NCI-H146 (cell line): Measurements from ENCODE around the gene MEI1.
A peak's percentile ranks its signal among the peaks of the same experiment; 100 is the strongest.

ENCODE experiments used
- DNase-seq: peaks from one replicate; lab custom pipeline; 2025; lab: John Stamatoyannopoulos, UW

MEI1 gene

DNA sequence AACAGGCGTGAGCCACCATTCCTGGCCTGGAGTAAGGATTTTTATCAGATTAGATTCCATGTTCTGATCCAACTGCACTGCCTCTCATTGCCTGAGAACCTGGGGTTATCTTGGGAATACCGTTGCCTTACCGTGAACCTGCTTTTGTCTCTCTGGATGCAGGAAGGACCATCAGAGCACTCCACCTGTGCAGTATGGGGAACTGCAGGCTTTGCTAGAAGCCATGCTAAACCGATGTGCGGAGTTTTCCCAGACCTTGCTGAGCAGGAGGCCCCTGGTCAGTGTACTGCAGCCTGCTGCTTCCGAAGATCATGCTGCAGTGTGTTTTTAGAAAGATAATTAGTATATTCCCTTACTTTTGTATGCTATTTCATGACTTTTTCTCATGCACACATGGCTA lies 43.6 kb downstream of the MEI1 start:
- DNase-seq = peak; percentile 6

DNA sequence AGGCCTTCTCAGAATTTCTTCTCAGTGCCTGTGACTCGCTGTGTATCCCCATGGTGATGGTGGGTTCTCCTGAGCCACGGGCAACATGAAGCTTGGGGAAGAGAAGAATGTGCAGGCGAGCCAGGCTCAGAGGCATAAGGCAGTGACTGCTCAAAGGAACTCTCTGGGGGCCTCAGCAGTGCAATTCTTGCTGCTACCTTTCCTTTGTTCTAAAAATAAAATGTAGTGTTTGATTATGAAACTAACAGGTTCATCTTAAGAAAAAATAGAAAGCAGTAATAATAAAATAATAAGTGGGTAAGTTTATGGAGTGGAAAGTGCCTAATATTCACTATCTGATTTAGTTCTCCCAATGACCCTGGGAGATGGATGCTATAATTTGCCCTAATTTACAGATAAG lies 46.7 kb downstream of the MEI1 start:
- no peak for DNase-seq

DNA sequence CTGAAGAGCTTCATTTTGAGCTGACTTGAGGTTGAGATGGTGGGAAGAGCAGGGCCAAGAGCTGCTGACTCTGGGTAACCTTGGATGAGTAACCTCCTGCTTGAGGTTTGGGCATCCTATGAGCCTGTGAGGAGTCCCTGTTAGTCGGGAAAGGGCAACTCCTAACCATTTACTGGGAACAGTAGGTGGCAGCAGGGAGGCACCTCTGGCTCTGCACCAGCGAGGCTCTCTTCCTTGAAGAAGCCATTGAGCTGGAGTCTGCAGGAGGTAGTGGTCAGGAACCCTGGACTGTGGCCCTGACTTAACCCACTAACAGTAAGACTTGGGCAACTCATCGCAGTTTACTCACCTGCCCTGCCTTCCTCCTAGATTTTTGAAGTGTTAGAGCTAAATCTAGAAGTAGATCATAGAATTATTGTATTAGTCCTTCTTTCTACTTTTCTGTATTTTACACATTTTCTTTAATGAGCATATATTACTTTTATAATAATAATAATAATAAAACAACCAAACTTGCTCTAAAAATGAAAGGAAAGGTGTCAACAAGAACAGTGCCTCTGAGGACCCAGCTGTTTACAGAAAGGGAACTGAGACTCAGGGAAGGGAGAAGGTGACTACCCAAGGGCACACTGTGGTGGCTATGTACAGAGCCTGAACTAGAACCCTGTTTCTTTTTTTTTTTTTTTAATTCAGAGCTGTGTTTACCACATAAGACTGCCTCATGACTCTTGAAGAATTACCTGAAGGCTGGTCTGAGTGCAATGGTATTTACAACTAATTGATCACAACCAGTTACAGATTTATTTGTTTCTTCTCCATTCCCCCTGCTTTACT lies 47.5 kb downstream of the MEI1 start:
- DNase-seq = peak; percentile 80

DNA sequence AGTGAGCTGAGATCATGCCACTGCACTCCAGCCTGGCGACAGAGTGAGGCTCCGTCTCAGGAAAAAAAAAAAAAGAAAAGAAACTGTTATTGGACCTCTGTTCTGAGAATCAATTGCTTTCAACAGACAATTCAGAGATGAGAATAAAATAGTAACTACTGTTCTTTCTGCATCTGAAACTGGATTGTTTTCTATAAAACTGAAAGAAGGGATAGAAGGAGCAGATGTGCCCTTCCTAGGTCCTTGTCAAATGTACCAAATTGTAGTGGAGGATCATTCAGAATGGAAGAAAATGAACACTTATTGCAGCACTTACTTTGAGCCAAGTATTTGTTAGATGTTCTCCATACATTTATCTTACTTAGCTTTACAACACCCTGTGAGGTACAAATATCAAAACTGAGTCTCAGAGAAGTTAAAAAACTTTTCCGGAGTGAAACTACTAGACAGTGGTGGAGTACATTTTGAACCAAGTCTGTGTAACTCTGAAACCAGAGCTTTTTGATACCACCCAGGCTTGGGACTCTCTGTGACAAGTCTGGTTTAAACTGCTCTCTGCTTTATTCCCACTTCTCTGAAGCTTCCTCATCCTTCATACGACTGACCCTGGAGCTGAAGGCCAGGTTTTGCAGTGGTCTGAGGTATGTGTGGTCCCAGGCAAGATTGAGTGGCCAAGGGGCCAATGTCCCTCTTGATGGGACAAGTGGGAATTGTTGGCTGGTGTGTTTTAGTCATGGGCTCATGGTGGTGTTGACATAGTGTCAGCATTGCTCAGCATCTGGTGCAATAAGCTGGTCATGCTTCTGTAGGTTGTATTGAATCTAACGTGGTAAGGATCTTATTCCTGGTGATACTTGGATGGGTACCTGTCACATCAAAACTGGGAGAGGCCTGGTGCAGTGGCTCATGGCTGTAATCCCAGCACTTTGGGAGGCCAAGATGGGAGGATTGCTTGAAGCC lies 53.0 kb downstream of the MEI1 start:
- no peak for DNase-seq

DNA sequence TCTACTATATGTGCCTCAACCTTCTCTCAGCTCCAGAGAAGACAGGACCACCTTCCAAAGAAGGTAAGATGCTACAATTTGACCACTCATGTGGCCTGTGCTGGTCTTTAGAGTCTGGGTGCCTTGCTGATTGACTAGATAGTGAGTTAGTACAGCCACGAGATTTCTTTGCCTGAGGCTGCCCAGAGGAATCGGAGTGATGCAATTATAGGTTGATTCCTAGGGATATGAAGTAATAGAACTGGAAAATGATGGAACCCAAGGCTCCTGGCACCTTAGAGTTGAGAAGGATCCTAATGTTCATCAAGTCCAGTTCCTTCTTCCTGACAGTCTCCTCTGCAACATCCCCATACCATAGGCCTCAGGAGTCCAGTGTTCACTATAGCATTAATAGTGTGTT lies 54.7 kb downstream of the MEI1 start:
- no peak for DNase-seq

DNA sequence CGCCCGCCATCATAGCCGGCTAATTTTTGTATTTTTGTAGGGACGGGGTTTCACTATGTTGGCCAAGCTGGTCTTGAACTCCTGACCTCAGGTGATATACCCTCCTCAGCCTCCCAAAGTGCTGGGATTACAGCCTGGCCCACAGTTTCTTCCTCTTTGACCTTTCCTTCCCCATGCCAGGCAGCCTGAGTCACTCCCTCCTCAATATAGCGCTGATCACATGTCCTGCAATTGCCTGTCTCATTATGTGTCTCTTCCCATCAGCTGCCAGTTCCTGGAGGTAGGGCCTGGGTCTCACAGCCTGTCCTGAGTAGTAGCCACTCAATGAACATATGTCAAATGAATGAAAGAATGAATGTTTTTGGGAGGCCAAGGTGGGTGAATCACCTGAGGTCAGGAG lies 58.2 kb downstream of the MEI1 start:
- peak; percentile 6 for DNase-seq

DNA sequence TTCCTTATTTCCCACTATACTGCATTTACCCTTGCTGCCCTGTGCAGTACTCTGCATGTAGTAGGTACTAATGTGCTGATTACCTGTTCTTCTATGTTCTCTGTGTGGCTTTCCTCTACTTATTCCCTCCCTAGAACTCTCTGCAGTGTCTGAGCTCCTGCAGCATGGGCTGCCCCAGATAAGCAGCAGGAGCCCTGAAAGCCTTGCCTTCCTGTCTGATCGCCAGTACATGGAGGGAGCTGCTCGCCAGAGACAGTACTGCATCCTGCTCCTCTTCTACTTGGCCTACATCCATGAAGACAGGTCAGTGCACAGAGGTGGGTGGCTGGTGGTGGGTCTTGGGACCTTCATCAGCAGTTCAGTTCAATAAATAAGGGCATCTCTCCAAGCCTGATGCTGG lies 58.9 kb downstream of the MEI1 start:
- DNase-seq = no peak

DNA sequence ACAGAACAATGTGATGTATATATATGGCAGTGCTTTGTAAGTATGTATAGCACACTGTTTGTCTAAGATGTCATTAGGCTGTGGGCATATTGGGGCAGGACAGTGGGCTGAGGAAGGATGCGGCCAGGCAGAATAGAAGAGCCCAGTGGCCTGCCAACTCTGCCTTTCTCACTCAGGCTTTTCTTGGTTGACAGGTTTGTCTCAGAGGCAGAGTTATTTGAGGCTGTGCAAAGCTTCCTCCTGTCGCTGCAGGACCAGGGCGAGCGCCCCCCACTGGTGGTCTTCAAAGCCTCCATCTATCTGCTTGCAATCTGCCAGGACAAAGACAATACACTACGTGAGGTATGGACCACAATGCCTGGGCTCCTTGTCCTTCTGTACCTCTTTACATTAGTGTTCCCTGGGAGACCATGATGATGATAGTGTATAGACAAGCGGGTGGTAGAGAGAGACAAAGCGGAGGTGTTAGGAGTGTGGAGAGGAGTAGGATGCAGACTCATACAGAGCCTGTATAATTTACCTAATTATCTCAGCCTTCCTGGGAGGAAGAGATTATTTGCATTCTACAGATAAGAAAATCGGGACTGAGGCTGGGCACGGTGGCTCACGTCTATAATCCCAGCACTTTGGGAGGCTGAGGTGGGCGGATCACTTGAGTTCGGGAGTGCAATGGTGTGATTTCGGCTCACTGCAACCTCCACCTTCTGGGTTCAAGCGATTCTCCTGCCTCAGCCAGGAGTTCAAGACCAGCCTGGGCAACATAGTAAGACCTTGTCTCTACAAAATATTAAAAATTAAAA lies 63.9 kb downstream of the MEI1 start:
- peak; percentile 98 for DNase-seq

DNA sequence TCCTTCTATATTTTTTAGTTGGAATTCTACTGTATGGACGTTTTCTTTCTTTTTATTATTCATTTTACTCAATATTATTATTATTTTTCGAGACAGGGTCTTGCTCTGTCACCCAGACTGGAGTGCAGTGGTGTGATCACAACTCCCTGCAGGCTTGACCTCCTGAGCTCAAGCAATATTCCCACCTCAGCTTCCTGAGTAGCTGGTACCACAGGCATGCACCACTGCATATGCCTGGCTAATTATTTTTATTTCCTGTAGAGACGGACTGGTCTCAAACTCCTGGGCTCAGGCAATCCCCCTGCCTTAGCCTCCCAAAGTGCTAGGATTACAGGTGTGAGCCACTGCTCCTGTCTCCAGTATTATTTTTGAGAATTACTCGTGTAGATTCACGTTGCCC lies 67.2 kb downstream of the MEI1 start:
- DNase-seq = no peak

DNA sequence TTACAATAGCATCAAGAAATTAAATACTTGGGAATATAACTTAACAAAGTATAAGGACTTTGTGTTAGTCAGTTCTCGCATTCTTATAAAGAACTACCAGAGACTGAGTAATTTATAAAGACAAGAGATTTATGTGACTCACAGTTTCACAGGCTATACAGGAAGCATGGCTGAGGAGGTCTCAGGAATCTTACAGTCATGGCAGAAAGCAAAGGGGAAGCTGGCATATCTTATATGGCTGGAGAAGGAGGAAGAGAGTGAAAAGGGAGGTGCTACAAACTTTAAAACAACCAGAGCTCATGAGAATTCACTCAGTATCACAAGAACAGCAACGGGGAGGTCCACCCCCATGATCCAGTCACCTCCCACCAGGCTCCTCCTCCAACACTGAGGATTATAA lies 69.1 kb downstream of the MEI1 start:
- no peak for DNase-seq

DNA sequence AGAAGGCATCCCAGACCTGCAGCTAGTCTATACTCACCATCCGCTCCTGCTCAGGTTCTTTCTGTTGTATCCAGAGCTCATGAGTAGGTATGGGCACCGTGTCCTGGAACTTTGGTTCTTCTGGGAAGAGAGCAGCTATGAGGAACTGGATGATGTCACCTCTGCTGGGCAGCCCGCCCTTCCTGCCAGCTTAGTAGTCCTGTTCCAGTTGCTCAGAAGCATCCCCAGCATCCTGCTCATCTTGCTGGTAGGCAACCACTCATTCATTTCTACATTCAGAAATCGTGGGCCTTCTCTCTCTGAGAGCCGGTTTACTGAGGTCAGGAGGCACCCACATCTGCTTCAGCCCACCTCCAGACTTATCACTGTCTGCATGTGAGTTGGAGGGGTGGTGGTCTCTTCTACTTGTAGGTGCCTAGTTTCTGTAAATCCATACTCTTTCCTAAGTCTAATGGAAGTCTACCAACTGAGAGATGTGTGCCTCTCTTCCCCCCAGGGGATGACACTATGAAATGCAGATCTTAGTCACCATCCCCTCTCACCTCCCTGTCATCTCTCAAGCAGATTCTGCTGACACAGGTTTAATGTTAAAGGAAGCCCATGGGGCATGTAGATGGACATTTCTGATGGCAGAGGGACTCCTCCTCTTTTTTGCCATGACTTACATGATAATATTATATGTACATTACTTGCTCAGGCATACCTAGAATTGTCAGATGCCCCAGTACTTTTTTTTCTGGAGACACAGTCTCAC lies 71.6 kb downstream of the MEI1 start:
- no peak for DNase-seq

DNA sequence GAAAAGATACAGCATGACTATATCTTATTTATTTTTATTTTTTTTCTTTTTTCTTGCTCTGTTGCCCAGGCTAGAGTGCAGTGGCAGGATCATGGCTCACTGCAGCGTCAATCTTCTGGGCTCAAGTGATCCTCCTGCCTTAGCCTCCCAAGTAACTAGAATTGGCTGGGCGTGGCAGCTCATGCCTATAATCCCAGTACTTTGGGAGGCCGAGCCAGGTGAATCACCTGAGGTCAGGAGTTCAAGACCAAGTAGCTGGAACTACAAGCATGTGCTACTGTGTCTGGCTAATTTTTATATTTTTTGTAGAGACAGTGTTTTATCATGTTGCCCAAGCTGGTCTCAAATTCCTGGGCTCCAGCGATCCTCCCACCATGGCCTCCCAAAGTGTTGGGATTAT lies 72.9 kb downstream of the MEI1 start:
- no peak for DNase-seq

DNA sequence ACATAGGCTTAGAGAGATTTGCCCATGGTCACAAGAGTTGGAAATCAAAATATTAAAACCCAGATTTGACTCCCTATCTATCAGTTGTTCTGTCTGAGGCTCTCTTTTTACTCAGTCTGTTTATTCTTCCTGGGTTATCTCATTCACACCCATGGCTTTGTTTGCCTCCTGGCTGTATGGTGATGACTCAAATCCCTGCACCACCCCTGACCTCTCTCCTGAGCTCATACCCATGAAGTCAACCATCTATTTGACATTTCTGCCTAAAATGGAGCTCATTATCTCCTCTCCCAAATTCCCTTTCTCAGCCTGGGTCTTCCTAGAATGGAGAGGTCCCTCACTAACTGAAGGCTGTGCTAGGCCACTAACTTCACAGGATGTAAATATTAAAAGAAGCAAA lies 73.3 kb downstream of the MEI1 start:
- no peak for DNase-seq

DNA sequence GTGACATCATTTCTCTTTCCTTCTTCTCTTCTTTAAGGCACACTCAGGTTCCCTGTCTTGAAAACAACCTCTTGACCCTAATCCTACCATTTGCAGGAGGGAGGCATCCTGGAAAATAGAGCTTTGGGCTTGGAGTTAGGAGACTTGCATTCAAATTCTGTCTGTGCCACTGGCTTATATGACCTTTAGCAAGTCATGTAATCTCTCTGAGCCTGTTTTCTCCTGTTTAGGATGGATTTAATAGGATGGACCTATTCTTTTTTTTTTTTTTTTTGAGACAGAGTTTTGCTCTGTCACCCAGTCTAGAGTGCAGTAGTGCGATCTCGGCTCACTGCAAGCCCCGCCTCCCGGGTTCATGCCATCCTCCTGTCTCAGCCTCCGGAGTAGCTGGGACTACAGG lies 76.0 kb downstream of the MEI1 start:
- no peak for DNase-seq

DNA sequence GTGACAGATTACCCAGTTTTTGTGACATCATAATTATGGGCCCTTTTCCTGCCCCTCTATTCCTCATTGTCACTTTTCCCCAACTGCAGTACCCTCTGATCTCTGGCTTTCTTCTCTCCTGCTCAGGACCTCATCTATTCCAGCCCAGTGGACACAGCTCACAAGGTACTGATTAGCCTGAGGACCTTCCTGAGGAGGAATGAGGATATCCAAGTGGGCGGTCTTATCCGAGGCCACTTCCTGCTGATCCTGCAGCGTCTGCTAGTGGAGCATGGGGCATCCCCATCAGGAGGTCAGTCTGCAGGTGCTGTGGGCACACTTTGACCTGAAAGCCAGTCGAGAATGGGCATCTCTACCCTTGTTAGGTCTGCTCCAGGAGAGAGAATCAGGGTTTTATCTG lies 76.7 kb downstream of the MEI1 start:
- DNase-seq = no peak

DNA sequence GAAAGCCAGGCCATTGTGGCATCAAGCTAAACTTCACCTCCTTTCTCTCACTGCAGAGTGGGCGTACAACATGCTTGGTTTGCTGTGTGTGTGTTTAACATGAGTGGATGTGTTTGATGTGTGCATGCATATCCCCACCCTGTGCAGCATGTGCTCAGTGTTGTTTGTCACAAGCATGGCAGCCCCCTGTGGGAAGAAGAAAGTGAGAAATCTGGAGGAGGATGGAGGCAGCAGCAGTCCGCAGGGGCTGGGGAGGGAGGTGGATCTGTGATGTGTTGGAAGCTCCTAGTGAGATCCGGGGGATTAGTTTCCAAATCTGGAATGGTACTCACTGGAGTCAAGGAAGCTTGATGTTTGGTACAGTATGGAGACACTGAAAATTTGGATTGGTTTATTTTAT lies 77.1 kb downstream of the MEI1 start:
- DNase-seq = no peak

DNA sequence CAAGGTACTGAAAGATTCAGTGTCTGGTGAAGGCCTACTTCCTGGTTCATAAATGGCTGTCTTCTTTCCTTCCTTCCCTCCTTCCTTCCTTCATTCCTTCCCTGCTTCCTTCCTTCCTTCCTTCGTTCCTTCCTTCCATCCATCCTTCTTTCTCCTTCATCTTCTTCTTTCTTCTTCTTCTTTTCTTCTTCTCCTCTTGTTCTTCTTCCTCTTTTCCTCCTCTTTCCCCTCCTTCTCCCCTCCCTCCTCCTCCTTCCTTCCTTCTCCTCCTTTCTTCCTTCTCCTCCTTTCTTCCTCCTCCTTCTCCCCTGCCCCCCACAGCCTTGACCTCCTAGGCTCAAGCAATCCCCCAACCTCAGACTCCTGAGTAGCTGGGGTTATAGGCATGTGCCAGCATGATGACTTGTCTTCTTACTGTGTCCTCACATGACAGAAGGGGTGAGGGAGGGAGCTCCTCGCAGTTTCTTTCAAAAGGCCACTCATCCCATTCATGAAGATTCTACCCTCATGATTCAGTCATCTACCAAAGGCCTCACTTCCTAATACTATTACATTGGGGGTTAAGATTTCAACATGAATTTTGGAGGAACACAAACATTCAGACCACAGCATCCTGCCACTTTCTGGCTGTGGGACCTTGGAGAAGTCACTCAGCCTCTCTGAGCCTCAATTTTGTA lies 78.6 kb downstream of the MEI1 start:
- DNase-seq = no peak

DNA sequence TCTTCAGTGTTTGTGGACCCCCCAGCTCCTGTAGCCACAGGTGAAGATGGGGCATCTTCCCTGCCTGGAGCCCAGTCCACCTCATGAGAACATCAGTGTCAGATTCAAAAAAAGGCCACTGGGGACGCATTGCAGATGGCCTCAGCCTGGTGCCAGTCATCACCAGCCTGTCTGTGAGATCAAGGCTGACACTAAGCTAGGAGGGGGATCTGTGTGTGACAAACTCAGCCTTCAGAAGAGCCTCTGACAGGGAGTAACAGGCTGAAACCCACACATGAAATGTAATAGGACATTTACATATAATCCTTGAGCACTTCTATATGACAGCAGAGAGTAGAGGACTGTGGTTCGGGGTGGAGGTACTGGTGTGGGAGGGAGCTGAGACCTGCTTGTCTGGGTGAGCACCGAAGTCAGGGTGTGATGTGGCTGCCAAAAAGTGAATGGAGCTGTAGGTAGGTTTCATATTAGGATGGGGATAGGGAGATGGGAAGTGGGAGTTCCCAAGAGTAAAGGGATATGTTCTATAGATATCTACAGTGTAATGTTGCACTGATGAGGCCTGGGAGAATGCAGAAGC lies 80.7 kb downstream of the MEI1 start:
- no peak for DNase-seq

DNA sequence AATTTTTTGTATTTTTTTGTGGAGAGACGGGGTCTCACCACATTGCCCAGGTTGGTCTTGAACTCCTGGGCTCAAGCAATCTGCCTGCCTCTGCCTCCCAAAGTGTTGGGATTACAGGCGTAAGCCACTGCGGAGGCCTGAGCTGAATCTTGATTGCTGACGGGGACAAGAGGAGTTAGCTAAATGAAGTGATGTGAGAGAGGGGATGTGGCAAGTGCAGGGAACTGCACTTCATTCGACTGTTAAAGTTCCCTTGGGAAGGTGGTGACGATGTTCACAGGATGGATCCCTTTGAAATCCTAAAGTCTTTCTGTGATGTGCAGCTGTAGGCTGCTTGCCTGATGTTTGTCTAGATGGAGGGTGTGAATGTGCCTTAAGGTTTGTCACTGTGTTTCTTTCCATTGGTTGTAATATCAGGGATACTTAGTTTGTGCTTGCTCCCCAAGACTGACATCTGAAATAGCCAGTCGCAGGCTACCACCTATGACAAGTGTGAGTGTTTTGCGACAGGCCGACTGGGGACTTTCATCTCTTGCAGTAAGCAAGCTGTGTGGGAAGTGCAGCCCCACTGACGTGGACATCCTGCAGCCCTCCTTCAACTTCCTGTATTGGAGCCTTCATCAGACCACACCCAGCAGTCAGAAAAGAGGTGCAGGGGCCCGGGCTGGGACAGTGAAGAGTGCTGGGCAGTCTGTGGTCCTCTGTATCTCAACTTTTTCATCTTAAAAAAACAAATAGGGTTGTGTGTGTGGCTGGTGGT lies 81.6 kb downstream of the MEI1 start:
- DNase-seq = no peak

DNA sequence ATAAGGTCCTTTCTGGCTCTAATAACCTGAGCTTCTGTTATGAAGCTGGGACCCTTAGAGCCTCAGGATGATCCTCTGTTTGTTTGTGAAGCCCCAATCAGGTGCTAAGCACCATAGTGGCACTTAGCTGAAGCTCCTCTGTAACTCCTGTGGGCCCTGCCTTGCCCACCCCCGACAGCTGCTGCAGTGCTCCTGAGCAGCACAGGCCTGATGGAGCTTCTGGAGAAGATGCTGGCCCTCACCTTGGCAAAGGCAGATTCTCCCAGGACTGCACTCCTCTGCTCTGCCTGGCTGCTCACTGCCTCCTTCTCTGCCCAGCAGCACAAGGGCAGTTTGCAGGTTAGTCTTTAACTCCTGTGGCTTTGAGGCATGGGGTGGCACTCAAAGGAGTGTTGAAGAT lies 82.2 kb downstream of the MEI1 start:
- no peak for DNase-seq
